NT2/D1 (cell line): ENCODE results near the gene DLX2.
"Not testable (repeated sequence)": the region's sequence is repeated elsewhere in the genome, so short reads cannot be mapped to it uniquely, and the experiment has no call there.

ENCODE experiments used
- DNase-seq: peaks from one replicate; pipeline ENCODE4 v3.0.0-alpha.2; 2011; ENCODE audit warnings: low read depth, low spot score
- H3K27me3 ChIP-seq: 2 replicates; pipeline ENCODE4 v1.6.0; 2011; ENCODE audit warnings: mild to moderate bottlenecking; ENCODE audit not compliant: insufficient read length, insufficient read depth
- H3K36me3 ChIP-seq: 2 replicates; pipeline ENCODE4 v1.6.1; 2011; ENCODE audit warnings: mild to moderate bottlenecking, low read length, mixed read lengths; ENCODE audit not compliant: insufficient read depth, insufficient read length
- H3K4me1 ChIP-seq: 2 replicates; pipeline ENCODE4 v1.5.1; 2011; ENCODE audit not compliant: insufficient read depth, insufficient read length
- H3K4me3 ChIP-seq: 2 replicates; pipeline ENCODE4 v1.5.1; 2011; ENCODE audit warnings: low read depth; ENCODE audit not compliant: insufficient read length
- H3K9ac ChIP-seq: 2 replicates; pipeline ENCODE4 v1.6.0; 2011; ENCODE audit warnings: low read depth; ENCODE audit not compliant: insufficient read length
- H3K9me3 ChIP-seq: 2 replicates; pipeline ENCODE4 v1.5.1; 2011; ENCODE audit warnings: mild to moderate bottlenecking, low read length; ENCODE audit not compliant: insufficient read depth
- SUZ12 ChIP-seq: IDR thresholded peaks from 2 replicates; pipeline ENCODE4 v1.6.1; 2011; ENCODE audit not compliant: insufficient read length, insufficient read depth; ENCODE audit errors: extremely low read depth
- YY1 ChIP-seq: IDR thresholded peaks from 2 replicates; pipeline ENCODE4 v1.6.1; 2011; ENCODE audit not compliant: insufficient read length, insufficient read depth
- ZNF274 ChIP-seq: IDR thresholded peaks from 2 replicates; pipeline ENCODE4 v1.6.1; 2011; ENCODE audit warnings: mild to moderate bottlenecking, low read depth, low read length

DLX2 gene

GRCh38 chr2:172102391-172103359, at the start of gene DLX2:
DLX2 (minus strand) TSS chr2:172102900; CDS start chr2:172102538, 362 bp downstream.
- Histone ChIP-seq H3K36me3 (no peaks in the 10 kb centered on the region), H3K4me1 (peaks cover 10% of the 10 kb centered on the region), H3K27me3 (peaks cover 91% of the 10 kb centered on the region), H3K9ac (peak within 1 kb of the TSS; percentile 59), H3K4me3 (peak within 1 kb of the TSS; percentile 45), H3K9me3 (no peaks in the 10 kb centered on the region)
- TF ChIP-seq SUZ12 (no peak), ZNF274 (no peak), YY1 (no peak)
- DNase-seq = peak; percentile 90

GRCh38 chr2:172147944-172148650, 45.4 kb upstream of the DLX2 start:
- Histone ChIP-seq H3K9me3 (no peaks in the 10 kb centered on the region), H3K27me3 (no peaks in the 10 kb centered on the region), H3K4me3 (no peak overlapping the region), H3K36me3 (no peaks in the 10 kb centered on the region), H3K4me1 (peaks cover 8% of the 10 kb centered on the region), H3K9ac (no peak overlapping the region)
- no peak for DNase-seq
- TF ChIP-seq ZNF274 = no peak
- TF ChIP-seq SUZ12 = no peak
- no peak for TF ChIP-seq YY1

- H3K4me3 ChIP-seq = no peak overlapping the region
- H3K9me3 ChIP-seq = no peaks in the 10 kb centered on the region
- no peaks in the 10 kb centered on the region for H3K36me3 ChIP-seq
- peaks cover 8% of the 10 kb centered on the region for H3K4me1 ChIP-seq
- no peak overlapping the region for H3K9ac ChIP-seq
- TF ChIP-seq ZNF274 (no peak), YY1 (no peak), SUZ12 (no peak)
- no peak for DNase-seq
- no peaks in the 10 kb centered on the region for H3K27me3 ChIP-seq
Observed at GRCh38 chr2:172143817-172144216, 41.1 kb upstream of the DLX2 start.

- not testable (repeated sequence) for H3K9ac ChIP-seq, H3K27me3 ChIP-seq
Observed at GRCh38 chr2:172138727-172139126, 36.0 kb upstream of the DLX2 start.

GRCh38 chr2:172137943-172138342, 35.2 kb upstream of the DLX2 start:
- no peaks in the 10 kb centered on the region for H3K27me3 ChIP-seq
- DNase-seq = no peak
- no peaks in the 10 kb centered on the region for H3K4me1 ChIP-seq
- H3K4me3 ChIP-seq = no peak overlapping the region
- TF ChIP-seq YY1 (no peak), ZNF274 (no peak), SUZ12 (no peak)
- H3K9me3 ChIP-seq = no peaks in the 10 kb centered on the region
- no peak overlapping the region for H3K9ac ChIP-seq
- H3K36me3 ChIP-seq = no peaks in the 10 kb centered on the region

More at GRCh38 chr2:172138727-172139126, 36.0 kb upstream of the DLX2 start:
- not testable (repeated sequence) for DNase-seq, H3K4me1 ChIP-seq, H3K36me3 ChIP-seq, H3K4me3 ChIP-seq, H3K9me3 ChIP-seq

GRCh38 chr2:172137109-172137508, 34.4 kb upstream of the DLX2 start:
- Histone ChIP-seq H3K4me3 (no peak overlapping the region), H3K36me3 (no peaks in the 10 kb centered on the region), H3K4me1 (no peaks in the 10 kb centered on the region), H3K9ac (no peak overlapping the region), H3K27me3 (no peaks in the 10 kb centered on the region), H3K9me3 (no peaks in the 10 kb centered on the region)
- DNase-seq = no peak
- TF ChIP-seq SUZ12 (no peak), YY1 (no peak), ZNF274 (no peak)

GRCh38 chr2:172135446-172135845, 32.7 kb upstream of the DLX2 start:
- DNase-seq = no peak
- H3K36me3 ChIP-seq = no peaks in the 10 kb centered on the region
- no peaks in the 10 kb centered on the region for H3K4me1 ChIP-seq
- TF ChIP-seq SUZ12 (no peak), YY1 (no peak), ZNF274 (no peak)
- no peak overlapping the region for H3K9ac ChIP-seq
- H3K27me3 ChIP-seq = no peaks in the 10 kb centered on the region
- H3K4me3 ChIP-seq = no peak overlapping the region
- H3K9me3 ChIP-seq = peaks cover 10% of the 10 kb centered on the region; the same call in 1 of the 2 replicates
